Trophoblast cell (in vitro differentiated cells and primary cell): Measurements from ENCODE around the gene RPGRIP1.
A peak's percentile ranks its signal among the peaks of the same experiment; 100 is the strongest.
"Not testable (repeated sequence)": the region's sequence is repeated elsewhere in the genome, so short reads cannot be mapped to it uniquely, and the experiment has no call there.

Experiments used
- DNase-seq, 2 donors: peaks; one replicate each; pipeline ENCODE4 v3.0.0-alpha.2; 2016
- H2AFZ ChIP-seq: 2 replicates; pipeline ENCODE4 v1.6.1; 2013; ENCODE audit warnings: low read length, moderate library complexity, mild to moderate bottlenecking; ENCODE audit not compliant: insufficient read depth, poor library complexity
- H2AK5ac ChIP-seq: 2 replicates; pipeline ENCODE4 v1.6.1; 2013; ENCODE audit warnings: mild to moderate bottlenecking, low read length
- H2BK120ac ChIP-seq: 2 replicates; pipeline ENCODE4 v1.6.1; 2013; ENCODE audit warnings: low read length, mild to moderate bottlenecking, moderate library complexity; ENCODE audit not compliant: insufficient read depth, poor library complexity
- H2BK12ac ChIP-seq: 2 replicates; pipeline ENCODE4 v1.6.1; 2013; ENCODE audit warnings: mild to moderate bottlenecking, low read length, moderate library complexity
- H2BK5ac ChIP-seq: 2 replicates; pipeline ENCODE4 v1.6.1; 2013; ENCODE audit warnings: low read length, low read depth, moderate library complexity, mild to moderate bottlenecking; ENCODE audit not compliant: poor library complexity
- H3K14ac ChIP-seq: 2 replicates; pipeline ENCODE4 v1.6.1; 2013; ENCODE audit warnings: mild to moderate bottlenecking, low read length
- H3K18ac ChIP-seq: 2 replicates; pipeline ENCODE4 v1.6.1; 2013; ENCODE audit warnings: mild to moderate bottlenecking, low read length
- H3K23ac ChIP-seq: 2 replicates; pipeline ENCODE4 v1.6.1; 2013; ENCODE audit warnings: low read length
- H3K27ac ChIP-seq: 2 replicates; pipeline ENCODE4 v1.5.1; 2013; ENCODE audit warnings: low read depth, mild to moderate bottlenecking, inconsistent platforms, low read length, moderate library complexity
- H3K27me3 ChIP-seq: 2 replicates; pipeline ENCODE4 v1.6.1; 2013; ENCODE audit warnings: inconsistent platforms, mild to moderate bottlenecking, low read length, moderate library complexity; ENCODE audit not compliant: insufficient read depth
- H3K36me3 ChIP-seq, 2 experiments: 1 replicate in 1 of 2; 2 replicates in 1 of 2; pipeline ENCODE4 v1.6.1; 2013; ENCODE audit warnings: low read length in 2 of 2, mild to moderate bottlenecking in 2 of 2, moderate library complexity in 1 of 2; ENCODE audit not compliant: insufficient read depth in 2 of 2, control insufficient read depth in 1 of 2
- H3K4ac ChIP-seq: 2 replicates; pipeline ENCODE4 v1.6.1; 2013; ENCODE audit warnings: low read depth, mild to moderate bottlenecking, low read length, moderate library complexity
- H3K4me1 ChIP-seq, 2 experiments: 1 replicate in 1 of 2; 2 replicates in 1 of 2; pipeline ENCODE4 v1.6.1; 2013; ENCODE audit warnings: low read length in 2 of 2, mild to moderate bottlenecking in 2 of 2, moderate library complexity in 1 of 2; ENCODE audit not compliant: insufficient read depth in 2 of 2, control insufficient read depth in 1 of 2
- H3K4me2 ChIP-seq: 2 replicates; pipeline ENCODE4 v1.6.1; 2013; ENCODE audit warnings: inconsistent platforms, mild to moderate bottlenecking, low read length, moderate library complexity
- H3K4me3 ChIP-seq: 2 replicates; pipeline ENCODE4 v1.5.1; 2013; ENCODE audit warnings: mild to moderate bottlenecking, low read depth, low read length, inconsistent platforms
- H3K79me1 ChIP-seq: one replicate; pipeline ENCODE4 v1.6.1; 2013; ENCODE audit warnings: low read length
- H3K79me2 ChIP-seq: 2 replicates; pipeline ENCODE4 v1.6.1; 2013; ENCODE audit warnings: low read length, mild to moderate bottlenecking; ENCODE audit not compliant: control insufficient read depth, insufficient read depth, poor library complexity
- H3K9ac ChIP-seq: 2 replicates; pipeline ENCODE4 v1.6.1; 2013; ENCODE audit warnings: mild to moderate bottlenecking, low read length
- H3K9me3 ChIP-seq: 2 replicates; pipeline ENCODE4 v1.6.1; 2013; ENCODE audit warnings: low read depth, mild to moderate bottlenecking, control low read depth, inconsistent platforms, low read length; ENCODE audit not compliant: insufficient read depth
- H4K12ac ChIP-seq: 2 replicates; pipeline ENCODE4 v1.6.1; 2013; ENCODE audit warnings: low read depth, mild to moderate bottlenecking, low read length, moderate library complexity
- H4K8ac ChIP-seq: 2 replicates; pipeline ENCODE4 v1.6.1; 2013; ENCODE audit warnings: low read depth, mild to moderate bottlenecking, low read length, moderate library complexity
- H4K91ac ChIP-seq: one replicate; pipeline ENCODE4 v1.6.1; 2013; ENCODE audit warnings: low read depth, mild to moderate bottlenecking, low read length, moderate library complexity
- WGBS: extraction: QIAGEN DNeasy Blood & Tissue Kit; methylation state at CpG from one replicate; pipeline ENCODE4 v1.1.7; 2013; ENCODE audit warnings: missing lambda C conversion rate; ENCODE audit not compliant: insufficient read length, insufficient coverage; ENCODE audit errors: extremely low coverage; 5-methylcytosine and 5-hydroxymethylcytosine counted together

Gene RPGRIP1

GRCh38 chr14:21281917-21282316, 2.0 kb downstream of the RPGRIP1 start:
- not testable (repeated sequence) for H3K23ac ChIP-seq, H3K4me1 ChIP-seq, H3K9me3 ChIP-seq, H3K4ac ChIP-seq, H2BK5ac ChIP-seq, H4K91ac ChIP-seq, H2AK5ac ChIP-seq, H2AFZ ChIP-seq, H3K9ac ChIP-seq, H3K36me3 ChIP-seq, H3K18ac ChIP-seq, H3K27me3 ChIP-seq, H3K79me2 ChIP-seq, H4K8ac ChIP-seq, H2BK12ac ChIP-seq, H3K14ac ChIP-seq, H3K4me2 ChIP-seq, H2BK120ac ChIP-seq, H3K4me3 ChIP-seq, H3K27ac ChIP-seq, H4K12ac ChIP-seq, H3K79me1 ChIP-seq
- DNase-seq, result peak in 1 of 2 donors; percentile 55
- WGBS, result no CpG with 5 or more reads among the region's 8 CpGs

GRCh38 chr14:21286516-21286915, 6.6 kb downstream of the RPGRIP1 start:
- H2AK5ac ChIP-seq, H4K8ac ChIP-seq, H3K4ac ChIP-seq, H3K27me3 ChIP-seq, H3K4me2 ChIP-seq, H3K36me3 ChIP-seq, H3K23ac ChIP-seq, H3K27ac ChIP-seq, H3K4me3 ChIP-seq, H2BK12ac ChIP-seq, H3K14ac ChIP-seq, H2AFZ ChIP-seq, H4K91ac ChIP-seq, H3K9ac ChIP-seq, H4K12ac ChIP-seq, DNase-seq, H3K79me2 ChIP-seq, H2BK120ac ChIP-seq, H3K79me1 ChIP-seq, H3K4me1 ChIP-seq, H2BK5ac ChIP-seq, H3K18ac ChIP-seq, H3K9me3 ChIP-seq: not testable (repeated sequence)
- WGBS, result no CpG with 5 or more reads among the region's 2 CpGs

- no peak overlapping the region for H3K4me2 ChIP-seq
- no peaks in the 10 kb centered on the region for H3K79me1 ChIP-seq
- no peak overlapping the region for H2BK5ac ChIP-seq
- no peak overlapping the region for H3K4ac ChIP-seq
- H3K79me2 ChIP-seq, result no peaks in the 10 kb centered on the region
- H4K91ac ChIP-seq, result no peak overlapping the region
- no peaks in the 10 kb centered on the region for H3K36me3 ChIP-seq
- H2BK12ac ChIP-seq, result no peak overlapping the region
- no peaks in the 10 kb centered on the region for H3K4me1 ChIP-seq
- no CpG with 5 or more reads among the region's 6 CpGs for WGBS
- no peak overlapping the region for H3K4me3 ChIP-seq
- no peak overlapping the region for H3K9ac ChIP-seq
- no peak overlapping the region for H3K14ac ChIP-seq
- no peak overlapping the region for H2AFZ ChIP-seq
- no peak overlapping the region for H3K18ac ChIP-seq
- no peaks in the 10 kb centered on the region for H3K9me3 ChIP-seq
- H2BK120ac ChIP-seq, result no peak overlapping the region
- no peak overlapping the region for H4K8ac ChIP-seq
- DNase-seq, result no peak
- no peak overlapping the region for H2AK5ac ChIP-seq
- no peak overlapping the region for H3K27ac ChIP-seq
- H4K12ac ChIP-seq, result no peak overlapping the region
- no peaks in the 10 kb centered on the region for H3K27me3 ChIP-seq
- H3K23ac ChIP-seq, result no peak overlapping the region
These were observed 7.3 kb downstream of the RPGRIP1 start for GRCh38 chr14:21287168-21287567.

GRCh38 chr14:21294026-21294425, 14.1 kb downstream of the RPGRIP1 start:
- H3K27me3 ChIP-seq, H3K36me3 ChIP-seq, H3K4me3 ChIP-seq, H2BK12ac ChIP-seq, H3K23ac ChIP-seq, H3K4me1 ChIP-seq, H3K27ac ChIP-seq, H4K91ac ChIP-seq, H2BK120ac ChIP-seq, H3K9ac ChIP-seq, H3K14ac ChIP-seq, H2AK5ac ChIP-seq, DNase-seq, H3K18ac ChIP-seq, H3K79me1 ChIP-seq, H3K79me2 ChIP-seq, H4K12ac ChIP-seq, H3K4me2 ChIP-seq, H3K4ac ChIP-seq, H3K9me3 ChIP-seq, H2AFZ ChIP-seq, H4K8ac ChIP-seq, H2BK5ac ChIP-seq: not testable (repeated sequence)
- WGBS, result no CpG with 5 or more reads among the region's 8 CpGs
